GM06990 (cell line): ENCODE measurements around the gene SLC35B2.

Source experiments
- DNase-seq: peaks from one replicate; pipeline ENCODE4 v3.0.0-alpha.2; 2011; ENCODE audit not compliant: insufficient read length; ENCODE audit errors: extremely low read depth
- H3K27me3 ChIP-seq: replicated peaks from 2 replicates; pipeline ENCODE4 v1.6.0; 2011; ENCODE audit warnings: low read length; ENCODE audit not compliant: control insufficient read depth, insufficient read depth
- H3K36me3 ChIP-seq: 2 replicates; pipeline ENCODE4 v1.5.1; 2011; ENCODE audit warnings: low read length; ENCODE audit not compliant: control insufficient read depth, insufficient read depth
- H3K4me3 ChIP-seq: replicated peaks from 2 replicates; pipeline ENCODE4 v1.5.1; 2011; ENCODE audit warnings: low read depth, mild to moderate bottlenecking, control low read depth, low read length
- TF ChIP-seq, protein P1 (sequence below): IDR thresholded peaks from 2 replicates; pipeline ENCODE4 v1.5.1; 2011; ENCODE audit warnings: low read length, control low read depth, mild to moderate bottlenecking, inconsistent platforms; ENCODE audit not compliant: insufficient read depth, poor library complexity, severe bottlenecking

Gene SLC35B2

DNA sequence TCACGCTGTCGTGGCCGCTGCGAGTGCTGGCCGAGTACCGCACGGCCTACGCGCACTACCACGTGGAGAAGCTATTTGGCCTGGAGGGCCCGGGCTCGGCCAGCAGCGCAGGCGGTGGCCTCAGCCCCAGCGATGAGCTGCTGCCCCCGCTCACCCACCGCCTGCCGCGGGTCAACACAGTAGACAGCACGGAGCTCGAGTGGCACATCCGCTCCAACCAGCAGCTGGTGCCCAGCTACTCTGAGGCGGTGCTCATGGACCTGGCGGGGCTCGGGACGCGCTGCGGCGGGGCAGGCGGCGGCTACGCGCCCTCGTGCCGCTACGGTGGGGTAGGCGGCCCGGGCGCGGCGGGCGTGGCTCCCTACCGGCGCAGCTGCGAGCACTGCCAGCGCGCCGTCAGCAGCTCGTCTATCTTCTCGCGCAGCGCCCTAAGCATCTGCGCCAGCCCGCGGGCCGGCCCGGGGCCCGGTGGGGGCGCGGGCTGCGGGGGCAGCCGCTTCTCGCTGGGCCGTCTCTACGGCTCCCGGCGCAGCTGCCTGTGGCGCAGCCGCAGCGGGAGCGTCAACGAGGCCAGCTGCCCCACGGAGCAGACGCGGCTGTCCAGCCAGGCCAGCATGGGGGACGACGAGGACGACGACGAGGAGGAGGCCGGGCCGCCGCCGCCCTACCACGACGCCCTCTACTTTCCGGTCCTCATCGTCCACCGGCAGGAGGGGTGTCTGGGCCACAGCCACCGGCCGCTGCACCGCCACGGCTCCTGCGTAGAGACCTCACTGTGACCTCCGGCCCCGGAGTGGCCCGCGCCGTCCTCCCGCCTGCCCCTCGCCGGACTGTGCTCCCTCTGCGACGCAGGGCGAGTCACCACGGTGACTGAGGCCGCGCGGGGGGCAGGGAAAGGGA, 18.7 kb upstream of the SLC35B2 start:
- Histone ChIP-seq H3K36me3 (no peaks in the 10 kb centered on the region), H3K27me3 (peaks cover 5% of the 10 kb centered on the region; the same call in 1 of the 2 replicates), H3K4me3 (no peak overlapping the region)
- no peak for DNase-seq
- TF ChIP-seq, protein P1, sequence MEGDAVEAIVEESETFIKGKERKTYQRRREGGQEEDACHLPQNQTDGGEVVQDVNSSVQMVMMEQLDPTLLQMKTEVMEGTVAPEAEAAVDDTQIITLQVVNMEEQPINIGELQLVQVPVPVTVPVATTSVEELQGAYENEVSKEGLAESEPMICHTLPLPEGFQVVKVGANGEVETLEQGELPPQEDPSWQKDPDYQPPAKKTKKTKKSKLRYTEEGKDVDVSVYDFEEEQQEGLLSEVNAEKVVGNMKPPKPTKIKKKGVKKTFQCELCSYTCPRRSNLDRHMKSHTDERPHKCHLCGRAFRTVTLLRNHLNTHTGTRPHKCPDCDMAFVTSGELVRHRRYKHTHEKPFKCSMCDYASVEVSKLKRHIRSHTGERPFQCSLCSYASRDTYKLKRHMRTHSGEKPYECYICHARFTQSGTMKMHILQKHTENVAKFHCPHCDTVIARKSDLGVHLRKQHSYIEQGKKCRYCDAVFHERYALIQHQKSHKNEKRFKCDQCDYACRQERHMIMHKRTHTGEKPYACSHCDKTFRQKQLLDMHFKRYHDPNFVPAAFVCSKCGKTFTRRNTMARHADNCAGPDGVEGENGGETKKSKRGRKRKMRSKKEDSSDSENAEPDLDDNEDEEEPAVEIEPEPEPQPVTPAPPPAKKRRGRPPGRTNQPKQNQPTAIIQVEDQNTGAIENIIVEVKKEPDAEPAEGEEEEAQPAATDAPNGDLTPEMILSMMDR, result no peak

- Histone ChIP-seq H3K36me3 (no peaks in the 10 kb centered on the region), H3K4me3 (no peak overlapping the region), H3K27me3 (peaks cover 5% of the 10 kb centered on the region; the same call in 1 of the 2 replicates)
- no peak for DNase-seq
- TF ChIP-seq, protein P1, result no peak
These were observed 18.0 kb upstream of the SLC35B2 start for GRCh38 chr6:44275271-44275748.

DNA sequence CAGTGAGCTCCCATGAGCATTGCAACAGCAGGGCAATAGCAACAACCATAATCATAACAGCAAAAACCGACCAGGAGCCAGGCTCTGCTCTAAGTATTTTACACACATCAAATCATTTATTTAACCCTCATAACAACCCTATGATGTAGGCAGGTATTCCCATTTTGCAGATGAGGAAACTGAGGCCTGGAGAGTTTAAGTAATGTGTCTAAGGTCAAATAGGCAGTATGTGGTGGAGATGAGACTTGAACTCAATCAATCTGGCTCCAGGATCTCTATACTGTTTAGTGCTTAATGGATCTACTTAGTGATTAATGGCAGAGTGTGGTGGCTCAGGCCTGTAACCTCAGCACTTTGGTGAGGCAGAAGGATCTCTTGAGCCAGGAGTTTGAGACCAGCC, 16.3 kb upstream of the SLC35B2 start:
- H3K27me3 ChIP-seq, result peaks cover 5% of the 10 kb centered on the region; the same call in 1 of the 2 replicates
- DNase-seq, result no peak
- TF ChIP-seq, protein P1, result no peak
- no peaks in the 10 kb centered on the region for H3K36me3 ChIP-seq
- no peak overlapping the region for H3K4me3 ChIP-seq

DNA sequence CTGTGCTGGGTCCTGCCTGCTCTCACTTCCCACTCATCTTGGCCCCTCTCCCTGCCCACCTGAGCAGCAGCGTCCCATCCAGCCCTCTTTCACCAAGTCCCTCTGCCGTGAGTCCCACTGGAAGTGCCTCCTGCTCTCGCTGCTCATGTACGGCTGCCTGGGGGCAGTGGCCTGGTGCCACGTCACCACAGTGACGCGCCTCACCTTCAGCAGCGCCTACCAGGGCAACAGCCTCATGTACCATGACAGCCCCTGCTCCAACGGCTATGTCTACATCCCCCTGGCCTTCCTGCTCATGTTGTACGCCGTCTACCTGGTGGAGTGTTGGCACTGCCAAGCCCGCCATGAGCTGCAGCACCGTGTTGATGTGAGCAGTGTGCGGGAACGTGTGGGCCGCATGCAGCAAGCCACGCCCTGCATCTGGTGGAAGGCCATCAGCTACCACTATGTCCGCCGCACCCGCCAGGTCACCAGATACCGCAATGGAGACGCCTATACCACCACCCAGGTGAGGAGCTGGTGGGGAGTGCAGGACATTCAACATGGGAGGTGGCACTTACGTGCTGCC, 15.8 kb upstream of the SLC35B2 start:
- no peak overlapping the region for H3K4me3 ChIP-seq
- no peak for DNase-seq
- TF ChIP-seq, protein P1, result no peak
- H3K36me3 ChIP-seq, result no peaks in the 10 kb centered on the region
- peaks cover 5% of the 10 kb centered on the region; the same call in 1 of the 2 replicates for H3K27me3 ChIP-seq

- TF ChIP-seq, protein P1, result no peak
- Histone ChIP-seq H3K27me3 (peaks cover 5% of the 10 kb centered on the region; the same call in 1 of the 2 replicates), H3K36me3 (no peaks in the 10 kb centered on the region), H3K4me3 (no peak overlapping the region)
- no peak for DNase-seq
These were observed 15.2 kb upstream of the SLC35B2 start for GRCh38 chr6:44272529-44272928.
